Fibroblast of lung (primary cell): ENCODE measurements around the gene MYL3. TPM values are rescaled to one million over a fixed set of nuclear protein-coding genes. Genes with fewer than 3 reads are reported as not detected.

ENCODE experiments used
- DNase-seq, 2 donors: peaks; one replicate each; pipeline versions ENCODE4 v3.0.0 to v3.0.0-alpha.2; 2010; ENCODE audit warnings: low read depth in 2 of 2
- H2AFZ ChIP-seq: 2 replicates; pipeline ENCODE4 v1.5.1; 2012; ENCODE audit warnings: low read length, control low read depth, inconsistent platforms
- H3K27ac ChIP-seq: 2 replicates; pipeline ENCODE4 v1.5.1; 2011; ENCODE audit warnings: low read length, control low read depth; ENCODE audit not compliant: insufficient read depth
- H3K27me3 ChIP-seq: 2 replicates; pipeline ENCODE4 v1.5.1; 2011; ENCODE audit warnings: mild to moderate bottlenecking, low read length; ENCODE audit not compliant: control insufficient read depth, insufficient read depth
- H3K36me3 ChIP-seq: 2 replicates; pipeline ENCODE4 v1.5.1; 2011; ENCODE audit warnings: low read length; ENCODE audit not compliant: control insufficient read depth, insufficient read depth
- H3K4me1 ChIP-seq: 2 replicates; pipeline ENCODE4 v1.5.1; 2011; ENCODE audit warnings: low read length; ENCODE audit not compliant: control insufficient read depth, insufficient read depth; ENCODE audit errors: extremely low read depth
- H3K4me2 ChIP-seq: 2 replicates; pipeline ENCODE4 v1.5.1; 2011; ENCODE audit warnings: low read length, control low read depth; ENCODE audit not compliant: insufficient read depth; ENCODE audit errors: extremely low read depth
- H3K4me3 ChIP-seq, 4 experiments: fragments of 200-600 bp in 1 of 4; sonication (generic) in 1 of 4; replicated peaks in 1 of 4; 2 replicates each; pipeline ENCODE4 v1.5.1; 2011 to 2016; ENCODE audit warnings: low read length in 4 of 4, low read depth in 3 of 4, mild to moderate bottlenecking in 3 of 4, control low read depth in 2 of 4, inconsistent platforms in 1 of 4, mixed read lengths in 1 of 4; ENCODE audit not compliant: insufficient read depth in 1 of 4; ENCODE audit errors: control extremely low read depth in 1 of 4
- H3K79me2 ChIP-seq: 2 replicates; pipeline ENCODE4 v1.5.1; 2012; ENCODE audit warnings: mild to moderate bottlenecking, low read length, inconsistent platforms; ENCODE audit not compliant: control insufficient read depth, insufficient read depth
- H3K9ac ChIP-seq: 2 replicates; pipeline ENCODE4 v1.5.1; 2011; ENCODE audit warnings: mild to moderate bottlenecking, low read length, control low read depth; ENCODE audit not compliant: insufficient read depth
- H3K9me3 ChIP-seq: 2 replicates; pipeline ENCODE4 v1.5.1; 2012; ENCODE audit warnings: low read depth, low read length; ENCODE audit not compliant: control insufficient read depth, insufficient read depth
- H4K20me1 ChIP-seq: 2 replicates; pipeline ENCODE4 v1.5.1; 2011; ENCODE audit warnings: low read length; ENCODE audit not compliant: control insufficient read depth, insufficient read depth; ENCODE audit errors: extremely low read depth
- CTCF ChIP-seq, 2 donors: IDR thresholded peaks in 1 of 2; conservative IDR thresholded peaks in 1 of 2; 1 replicate in 1 of 2; 2 replicates in 1 of 2; pipeline ENCODE4 v1.5.1; 2011 to 2012; ENCODE audit warnings: low read length in 2 of 2, control low read depth in 1 of 2, inconsistent platforms in 1 of 2, low read depth in 1 of 2, mild to moderate bottlenecking in 1 of 2
- EZH2 ChIP-seq: IDR thresholded peaks from 2 replicates; pipeline ENCODE4 v1.5.1; 2012; ENCODE audit warnings: low read length, control low read depth, mild to moderate bottlenecking; ENCODE audit errors: missing control alignments
- polyA plus RNA-seq, 2 donors: library from polyadenylated mRNA; depleted of rRNA in 1 of 2; stranded (reverse) in 1 of 2; unstranded in 1 of 2; fragments of >200 nt; gene quantifications; 2 replicates each; pipeline ENCODE4 v1.2.1, GENCODE V29; 2011 to 2012; ENCODE audit warnings: missing spikeins in 1 of 2
- total RNA-seq: library from RNA; depleted of rRNA; stranded (reverse); fragments of >200 nt; gene quantifications from 2 replicates; pipeline ENCODE4 v1.2.1, GENCODE V29; 2014

The MYL3 gene
- total and polyA plus RNA-seq, 2 donors (not counting 1 experiment from before 2014, with no cell fraction given), result 0.50 to 0.67 TPM

GRCh38 chr3:46906471-46907058, 43.3 kb upstream of the MYL3 start:
- peaks cover 6% of the 10 kb centered on the region for H3K27me3 ChIP-seq
- H3K36me3 ChIP-seq, result no peaks in the 10 kb centered on the region
- no peak overlapping the region for H3K27ac ChIP-seq
- no peaks in the 10 kb centered on the region for H3K9me3 ChIP-seq
- H3K4me3 ChIP-seq, result no peak overlapping the region
- H3K9ac ChIP-seq, result no peak overlapping the region
- DNase-seq, result no peak
- no peak for TF ChIP-seq EZH2
- TF ChIP-seq CTCF (conservative IDR thresholded peaks at IDR 0.05 in 1 of 2, IDR thresholded peaks at IDR 0.05 in 1 of 2; ENCODE audit: low read depth in 1 of 2, low read length in 2 of 2), result no peak
- H3K4me2 ChIP-seq, result no peak overlapping the region
- H2AFZ ChIP-seq, result no peak overlapping the region
- H4K20me1 ChIP-seq, result no peaks in the 10 kb centered on the region
- peaks cover 6% of the 10 kb centered on the region for H3K4me1 ChIP-seq
- no peaks in the 10 kb centered on the region for H3K79me2 ChIP-seq

DNA sequence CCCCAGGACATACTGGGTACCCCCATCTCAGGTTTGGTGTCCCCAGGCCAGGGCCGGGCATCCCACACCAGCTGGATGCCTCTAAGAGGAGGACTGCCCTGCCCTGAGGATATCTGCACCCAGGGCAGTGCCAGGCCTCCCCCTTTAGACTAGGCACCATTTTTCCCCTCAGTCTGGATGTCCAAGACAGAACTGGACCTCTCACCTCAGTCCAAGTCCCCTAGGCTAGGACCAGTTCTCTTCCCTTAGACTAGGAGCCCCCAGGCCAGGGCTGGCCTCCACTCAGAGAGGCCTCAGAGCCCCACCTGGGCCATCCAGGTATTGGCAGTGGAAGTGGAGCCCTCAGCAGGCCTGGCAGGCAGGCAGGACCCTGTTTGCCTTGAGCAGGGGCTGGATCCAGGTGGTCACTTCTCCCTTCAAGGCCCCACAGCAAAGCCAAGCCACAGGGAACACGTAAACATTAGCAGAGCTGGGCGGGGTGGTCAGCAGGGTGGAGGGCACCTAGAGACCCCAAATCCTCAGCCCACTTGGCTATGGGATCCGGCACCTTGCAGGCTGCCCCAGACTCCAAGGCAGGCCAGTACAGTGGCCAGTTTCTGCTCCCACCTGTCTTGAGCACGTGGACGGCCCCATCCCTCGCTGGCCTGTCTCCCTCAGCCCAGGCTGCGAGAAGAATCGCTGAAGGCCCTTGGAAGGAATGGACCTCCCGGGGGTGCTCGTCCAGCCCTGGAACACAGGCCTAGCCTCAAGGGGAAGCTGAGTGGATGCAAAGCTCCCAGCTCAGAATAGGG, 42.6 kb upstream of the MYL3 start:
- no peak for DNase-seq
- Histone ChIP-seq H3K4me2 (no peak overlapping the region), H4K20me1 (no peaks in the 10 kb centered on the region), H3K9me3 (no peaks in the 10 kb centered on the region), H3K79me2 (no peaks in the 10 kb centered on the region), H3K36me3 (no peaks in the 10 kb centered on the region), H3K9ac (no peak overlapping the region), H3K27ac (no peak overlapping the region), H3K4me3 (no peak overlapping the region), H2AFZ (no peak overlapping the region), H3K27me3 (peaks cover 6% of the 10 kb centered on the region), H3K4me1 (peaks cover 6% of the 10 kb centered on the region)
- TF ChIP-seq EZH2 (no peak), CTCF (conservative IDR thresholded peaks at IDR 0.05 in 1 of 2, IDR thresholded peaks at IDR 0.05 in 1 of 2; ENCODE audit: low read depth in 1 of 2, low read length in 2 of 2) (no peak)

GRCh38 chr3:46905213-46905560, 41.9 kb upstream of the MYL3 start:
- Histone ChIP-seq H3K79me2 (no peaks in the 10 kb centered on the region), H2AFZ (no peak overlapping the region), H3K4me3 (no peak overlapping the region), H3K4me2 (no peak overlapping the region), H4K20me1 (no peaks in the 10 kb centered on the region), H3K36me3 (no peaks in the 10 kb centered on the region), H3K9me3 (no peaks in the 10 kb centered on the region), H3K27me3 (peaks cover 6% of the 10 kb centered on the region), H3K4me1 (peaks cover 6% of the 10 kb centered on the region), H3K9ac (no peak overlapping the region), H3K27ac (no peak overlapping the region)
- TF ChIP-seq EZH2 (no peak), CTCF (conservative IDR thresholded peaks at IDR 0.05 in 1 of 2, IDR thresholded peaks at IDR 0.05 in 1 of 2; ENCODE audit: low read depth in 1 of 2, low read length in 2 of 2) (no peak)
- DNase-seq, result no peak
